K562 (cell line): Measurements from ENCODE around the gene JSRP1. TPM values are rescaled to one million over a fixed set of nuclear protein-coding genes. Genes with fewer than 3 reads are reported as not detected.

Experiments
- BHLHE40 ChIP-seq: IDR thresholded peaks from 2 replicates; pipeline ENCODE4 v1.6.1; 2011; ENCODE audit warnings: low read length, improper control_type of control experiment
- CCAR2 ChIP-seq: fragments of 200-400 bp; formaldehyde crosslinking; IDR thresholded peaks from 2 replicates; pipeline ENCODE4 v1.6.1; 2017; ENCODE audit warnings: mild to moderate bottlenecking, low read depth, low read length
- CREM ChIP-seq: IDR thresholded peaks from 2 replicates; pipeline ENCODE4 v1.6.1; 2014; ENCODE audit warnings: antibody characterized with exemption, low read depth
- CTCF ChIP-seq, 3 experiments: IDR thresholded peaks in 2 of 3; conservative IDR thresholded peaks in 1 of 3; 2 replicates each; pipeline ENCODE4 v1.5.1; 2011 to 2012; ENCODE audit warnings: low read length in 3 of 3, mild to moderate bottlenecking in 3 of 3, control low read depth in 2 of 3, improper control_type of control experiment in 1 of 3, inconsistent platforms in 1 of 3, low read depth in 1 of 3, mixed read lengths in 1 of 3, moderate library complexity in 1 of 3; ENCODE audit not compliant: insufficient read depth in 2 of 3
- NFATC3 ChIP-seq: fragments of 450-650 bp; IDR thresholded peaks from 2 replicates; pipeline ENCODE4 v1.6.1; 2017; ENCODE audit warnings: mild to moderate bottlenecking
- POLR2G ChIP-seq: fragments of 200-400 bp; formaldehyde crosslinking; IDR thresholded peaks from 2 replicates; pipeline ENCODE4 v1.6.1; 2017; ENCODE audit warnings: low read depth, mild to moderate bottlenecking, antibody characterized with exemption, low read length, moderate library complexity
- SRSF9 ChIP-seq: fragments of 200-400 bp; formaldehyde crosslinking; IDR thresholded peaks from 2 replicates; pipeline ENCODE4 v1.6.1; 2017; ENCODE audit warnings: low read depth, low read length, borderline replicate concordance
- TAL1 ChIP-seq: fragments of 450-650 bp; IDR thresholded peaks from 2 replicates; pipeline ENCODE4 v1.6.1; 2016; ENCODE audit warnings: mild to moderate bottlenecking
- XRCC4 ChIP-seq: IDR thresholded peaks from one replicate; pipeline ENCODE4 v1.6.1; 2011; ENCODE audit not compliant: insufficient read depth, insufficient read length; ENCODE audit errors: extremely low read depth
- ZNF655 ChIP-seq: fragments of 250-450 bp; sonication (Bioruptor Pico); IDR thresholded peaks from 2 replicates; pipeline ENCODE4 v1.5.0; 2021
- polyA plus RNA-seq, 8 experiments: library from polyadenylated mRNA; depleted of rRNA in 4 of 8; stranded (reverse) in 5 of 8; unstranded in 3 of 8; fragments of >200 nt; fragmentation: Nextera tagmentation in 2 of 8; fragmentation: Illumina TruSeq in 1 of 8; extraction: Ambion mirVana in 2 of 8; extraction: Trizol in 1 of 8; gene quantifications; 2 replicates each; pipeline versions ENCODE4 v1.2.1 to v1.2.3, GENCODE V29; 2011 to 2014; ENCODE audit warnings: inconsistent platforms in 1 of 8, missing spikeins in 1 of 8
- total RNA-seq, 7 experiments: library from RNA; depleted of rRNA in 6 of 7; stranded (reverse); fragments of >200 nt in 6 of 7; fragmentation: Illumina TruSeq in 2 of 7; extraction: Trizol in 2 of 7; gene quantifications; 2 replicates each; pipeline versions ENCODE4 v1.2.1 to v1.2.3, GENCODE V29; 2011 to 2021; ENCODE audit warnings: low replicate concordance in 1 of 7
- TF ChIP-seq, protein P1 (sequence below): fragments of 250-450 bp; sonication (Bioruptor Pico); IDR thresholded peaks from 2 replicates; pipeline ENCODE4 v1.5.0; 2021; ENCODE audit warnings: mild to moderate bottlenecking, moderate library complexity
- TF ChIP-seq, protein P2 (sequence below): fragments of 250-450 bp; sonication (Bioruptor Pico); IDR thresholded peaks from 2 replicates; pipeline ENCODE4 v1.4.0; 2020; ENCODE audit warnings: mild to moderate bottlenecking, moderate library complexity, borderline replicate concordance
- TF ChIP-seq, protein P3 (sequence below): fragments of 200-800 bp; sonication (Bioruptor generic); IDR thresholded peaks from 2 replicates; pipeline ENCODE4 v1.6.1; 2017; ENCODE audit warnings: missing genetic modification characterization, missing compliant biosample characterization

JSRP1 gene
- total and polyA plus RNA-seq, 9 of the 15 experiments (the other 6 are each of a cell fraction or from before 2014, with no cell fraction given), result 0.08 to 1.2 (median 0.51) TPM; not detected in 4

DNA sequence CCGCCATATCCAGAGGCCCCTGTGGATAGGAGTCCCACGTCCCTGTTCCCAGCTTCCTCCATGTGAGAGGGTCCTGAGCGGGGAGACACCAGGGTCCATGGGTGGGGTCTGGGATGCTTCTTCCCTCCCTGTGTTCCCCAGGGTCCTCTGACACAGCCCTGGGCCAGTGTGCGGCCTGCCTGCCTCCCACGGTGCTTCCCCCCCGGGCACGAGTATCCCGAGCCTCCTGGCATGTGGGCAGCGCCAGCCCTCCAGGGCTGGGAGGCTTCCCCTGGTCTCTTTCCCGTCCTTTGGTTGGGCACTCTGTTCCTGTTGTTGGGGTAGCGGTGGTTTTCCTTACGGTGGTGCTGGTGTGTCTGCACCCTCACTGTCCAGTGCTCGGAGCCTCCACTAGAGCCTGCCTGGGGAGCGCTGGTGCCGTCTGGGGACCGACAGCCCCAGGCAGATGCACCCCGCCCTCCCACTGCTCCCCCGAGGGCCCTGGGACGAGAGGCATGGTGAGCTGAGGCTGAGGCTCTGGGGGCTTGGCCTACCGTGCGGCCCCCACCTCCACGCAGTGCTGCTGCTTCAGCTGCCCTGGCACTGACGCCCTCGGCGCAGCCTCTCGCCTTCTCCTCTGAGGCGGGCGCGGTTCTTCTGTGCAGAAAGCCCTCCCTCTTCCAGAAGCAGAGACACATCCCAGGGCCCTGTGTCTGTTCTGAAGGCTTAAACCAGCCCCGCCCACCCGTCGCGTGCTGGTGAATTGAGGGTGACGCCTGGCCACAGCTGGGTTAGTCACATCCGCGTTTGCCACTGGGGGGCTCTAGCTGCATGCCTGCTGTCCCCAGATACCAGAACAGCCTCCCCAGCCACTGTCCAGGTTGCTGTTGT is 48.0 kb downstream of the JSRP1 start (continued):
- TF ChIP-seq CTCF (IDR thresholded peaks at IDR 0.05 in 2 of 3, conservative IDR thresholded peaks at IDR 0.05 in 1 of 3; ENCODE audit: insufficient read depth in 2 of 3, low read depth in 1 of 3, low read length in 3 of 3), result peak in 2 of 3 experiments; percentile 30 to 42; a peak in 3 of 6 replicates
- no peak for TF ChIP-seq ZNF655
- TF ChIP-seq NFATC3, result no peak
- TF ChIP-seq CCAR2, result no peak
- TF ChIP-seq, protein P1, sequence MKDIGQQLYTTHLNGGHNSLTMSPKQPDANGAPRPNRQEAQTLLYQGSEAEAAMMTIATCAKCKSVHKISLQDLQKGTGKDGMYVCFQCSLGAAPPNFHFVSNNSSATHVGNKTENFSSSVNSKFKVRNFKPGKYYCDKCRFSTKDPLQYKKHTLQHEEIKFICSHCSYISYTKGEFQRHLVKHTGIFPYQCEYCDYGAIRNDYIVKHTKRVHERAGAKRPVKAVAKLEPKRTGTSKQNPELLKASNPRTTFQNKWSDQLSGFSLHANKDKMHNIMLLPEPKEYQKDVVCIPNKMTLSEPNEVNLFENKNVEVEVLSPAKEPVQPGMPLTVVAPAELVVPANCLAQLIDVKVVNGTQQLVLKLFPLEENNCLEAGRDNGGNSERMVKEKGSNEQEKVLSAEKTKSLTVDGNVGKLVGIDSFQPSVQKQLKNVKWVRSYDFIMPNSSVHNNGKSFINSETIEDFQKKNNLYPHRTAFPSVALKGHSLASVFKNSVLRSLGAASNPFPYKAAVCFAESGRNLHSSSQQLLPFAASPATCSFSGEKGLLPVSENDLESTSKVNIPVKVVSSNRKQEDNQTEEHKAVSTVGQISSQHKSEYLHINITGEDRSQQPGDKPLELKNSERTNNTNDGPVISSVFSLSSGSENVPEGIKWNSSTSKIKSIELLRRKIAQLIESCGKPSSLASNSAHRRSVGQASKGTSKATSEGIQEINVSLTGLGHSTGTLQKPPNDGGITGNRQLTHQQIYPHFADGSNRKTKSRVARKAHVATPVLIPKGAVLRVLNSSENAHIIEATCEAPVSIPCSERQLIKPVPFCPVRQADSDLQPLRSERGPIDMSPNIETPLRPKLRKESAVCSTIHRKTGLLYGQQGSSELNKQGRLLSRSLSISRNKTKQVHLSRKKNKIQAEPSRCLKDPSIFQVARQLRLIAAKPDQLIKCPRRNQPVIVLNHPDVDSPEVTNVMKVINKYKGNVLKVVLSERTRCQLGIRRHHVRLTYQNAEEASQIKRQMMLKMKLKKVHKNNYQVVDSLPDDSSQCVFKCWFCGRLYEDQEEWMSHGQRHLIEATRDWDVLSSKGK (CRISPR knock-in tag), result no peak
- no peak for TF ChIP-seq TAL1
- TF ChIP-seq BHLHE40, result peak; percentile 83
- TF ChIP-seq CREM, result peak; percentile 10; the same call in 1 of the 2 replicates
- TF ChIP-seq, protein P2, sequence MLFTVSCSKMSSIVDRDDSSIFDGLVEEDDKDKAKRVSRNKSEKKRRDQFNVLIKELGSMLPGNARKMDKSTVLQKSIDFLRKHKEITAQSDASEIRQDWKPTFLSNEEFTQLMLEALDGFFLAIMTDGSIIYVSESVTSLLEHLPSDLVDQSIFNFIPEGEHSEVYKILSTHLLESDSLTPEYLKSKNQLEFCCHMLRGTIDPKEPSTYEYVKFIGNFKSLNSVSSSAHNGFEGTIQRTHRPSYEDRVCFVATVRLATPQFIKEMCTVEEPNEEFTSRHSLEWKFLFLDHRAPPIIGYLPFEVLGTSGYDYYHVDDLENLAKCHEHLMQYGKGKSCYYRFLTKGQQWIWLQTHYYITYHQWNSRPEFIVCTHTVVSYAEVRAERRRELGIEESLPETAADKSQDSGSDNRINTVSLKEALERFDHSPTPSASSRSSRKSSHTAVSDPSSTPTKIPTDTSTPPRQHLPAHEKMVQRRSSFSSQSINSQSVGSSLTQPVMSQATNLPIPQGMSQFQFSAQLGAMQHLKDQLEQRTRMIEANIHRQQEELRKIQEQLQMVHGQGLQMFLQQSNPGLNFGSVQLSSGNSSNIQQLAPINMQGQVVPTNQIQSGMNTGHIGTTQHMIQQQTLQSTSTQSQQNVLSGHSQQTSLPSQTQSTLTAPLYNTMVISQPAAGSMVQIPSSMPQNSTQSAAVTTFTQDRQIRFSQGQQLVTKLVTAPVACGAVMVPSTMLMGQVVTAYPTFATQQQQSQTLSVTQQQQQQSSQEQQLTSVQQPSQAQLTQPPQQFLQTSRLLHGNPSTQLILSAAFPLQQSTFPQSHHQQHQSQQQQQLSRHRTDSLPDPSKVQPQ (CRISPR knock-in tag), result no peak
- peak; percentile 59; the same call in 1 of the 2 replicates for TF ChIP-seq POLR2G
- no peak for TF ChIP-seq SRSF9
- no peak for TF ChIP-seq XRCC4
- TF ChIP-seq, protein P3, sequence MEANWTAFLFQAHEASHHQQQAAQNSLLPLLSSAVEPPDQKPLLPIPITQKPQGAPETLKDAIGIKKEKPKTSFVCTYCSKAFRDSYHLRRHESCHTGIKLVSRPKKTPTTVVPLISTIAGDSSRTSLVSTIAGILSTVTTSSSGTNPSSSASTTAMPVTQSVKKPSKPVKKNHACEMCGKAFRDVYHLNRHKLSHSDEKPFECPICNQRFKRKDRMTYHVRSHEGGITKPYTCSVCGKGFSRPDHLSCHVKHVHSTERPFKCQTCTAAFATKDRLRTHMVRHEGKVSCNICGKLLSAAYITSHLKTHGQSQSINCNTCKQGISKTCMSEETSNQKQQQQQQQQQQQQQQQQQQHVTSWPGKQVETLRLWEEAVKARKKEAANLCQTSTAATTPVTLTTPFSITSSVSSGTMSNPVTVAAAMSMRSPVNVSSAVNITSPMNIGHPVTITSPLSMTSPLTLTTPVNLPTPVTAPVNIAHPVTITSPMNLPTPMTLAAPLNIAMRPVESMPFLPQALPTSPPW (CRISPR knock-in tag), result no peak
- TF ChIP-seq, all 486 proteins: peak for 7
